ENCODE results near the gene KLRF2.

GRCh38 chr12:9868951-9869306 lies 12.4 kb upstream of the KLRF2 start:
- TF ChIP-seq POLR2A (IDR thresholded peaks at IDR 0.05; ENCODE audit: low read length) (no peak), CTCF (IDR thresholded peaks at IDR 0.05) (no peak), CHD2 (IDR thresholded peaks at IDR 0.05; ENCODE audit: low read length, partially characterized antibody) (no peak), ESRRA (IDR thresholded peaks at IDR 0.05; ENCODE audit: borderline replicate concordance, low read length) (no peak), BHLHE40 (IDR thresholded peaks at IDR 0.05; ENCODE audit: low read depth, low read length) (no peak), USF2 (IDR thresholded peaks at IDR 0.05) (no peak)
- TF ChIP-seq, protein P1, sequence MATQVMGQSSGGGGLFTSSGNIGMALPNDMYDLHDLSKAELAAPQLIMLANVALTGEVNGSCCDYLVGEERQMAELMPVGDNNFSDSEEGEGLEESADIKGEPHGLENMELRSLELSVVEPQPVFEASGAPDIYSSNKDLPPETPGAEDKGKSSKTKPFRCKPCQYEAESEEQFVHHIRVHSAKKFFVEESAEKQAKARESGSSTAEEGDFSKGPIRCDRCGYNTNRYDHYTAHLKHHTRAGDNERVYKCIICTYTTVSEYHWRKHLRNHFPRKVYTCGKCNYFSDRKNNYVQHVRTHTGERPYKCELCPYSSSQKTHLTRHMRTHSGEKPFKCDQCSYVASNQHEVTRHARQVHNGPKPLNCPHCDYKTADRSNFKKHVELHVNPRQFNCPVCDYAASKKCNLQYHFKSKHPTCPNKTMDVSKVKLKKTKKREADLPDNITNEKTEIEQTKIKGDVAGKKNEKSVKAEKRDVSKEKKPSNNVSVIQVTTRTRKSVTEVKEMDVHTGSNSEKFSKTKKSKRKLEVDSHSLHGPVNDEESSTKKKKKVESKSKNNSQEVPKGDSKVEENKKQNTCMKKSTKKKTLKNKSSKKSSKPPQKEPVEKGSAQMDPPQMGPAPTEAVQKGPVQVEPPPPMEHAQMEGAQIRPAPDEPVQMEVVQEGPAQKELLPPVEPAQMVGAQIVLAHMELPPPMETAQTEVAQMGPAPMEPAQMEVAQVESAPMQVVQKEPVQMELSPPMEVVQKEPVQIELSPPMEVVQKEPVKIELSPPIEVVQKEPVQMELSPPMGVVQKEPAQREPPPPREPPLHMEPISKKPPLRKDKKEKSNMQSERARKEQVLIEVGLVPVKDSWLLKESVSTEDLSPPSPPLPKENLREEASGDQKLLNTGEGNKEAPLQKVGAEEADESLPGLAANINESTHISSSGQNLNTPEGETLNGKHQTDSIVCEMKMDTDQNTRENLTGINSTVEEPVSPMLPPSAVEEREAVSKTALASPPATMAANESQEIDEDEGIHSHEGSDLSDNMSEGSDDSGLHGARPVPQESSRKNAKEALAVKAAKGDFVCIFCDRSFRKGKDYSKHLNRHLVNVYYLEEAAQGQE (IDR thresholded peaks at IDR 0.05), result no peak
